ENCODE data around the gene DDX6.
"Not testable (repeated sequence)": the region's sequence is repeated elsewhere in the genome, so short reads cannot be mapped to it uniquely, and the experiment has no call there.

Gene DDX6

GRCh38 chr11:118715245-118715831, 75.6 kb downstream of the DDX6 start:
- ATAC-seq (ENCODE audit: low read depth), result no peak
- Histone ChIP-seq H3K9me3 (ENCODE audit: severe bottlenecking) (no peaks in the 10 kb centered on the region), H3K27me3 (ENCODE audit: insufficient read depth, poor library complexity, severe bottlenecking) (no peaks in the 10 kb centered on the region), H3K27ac (ENCODE audit: poor library complexity, severe bottlenecking) (no peak overlapping the region), H3K4me3 (ENCODE audit: severe bottlenecking) (no peak overlapping the region), H3K36me3 (ENCODE audit: low read depth) (no peaks in the 10 kb centered on the region), H3K4me1 (ENCODE audit: insufficient read depth, poor library complexity, severe bottlenecking) (peaks cover 16% of the 10 kb centered on the region)
- no peak for DNase-seq (ENCODE audit: low spot score)
- no peak for TF ChIP-seq CTCF (IDR thresholded peaks at IDR 0.05; ENCODE audit: poor library complexity, severe bottlenecking)

- no peak for TF ChIP-seq CTCF (IDR thresholded peaks at IDR 0.05; ENCODE audit: poor library complexity, severe bottlenecking)
- no peaks in the 10 kb centered on the region for H3K9me3 ChIP-seq (ENCODE audit: severe bottlenecking)
- no peak overlapping the region for H3K4me3 ChIP-seq (ENCODE audit: severe bottlenecking)
- no peaks in the 10 kb centered on the region for H3K27me3 ChIP-seq (ENCODE audit: insufficient read depth, poor library complexity, severe bottlenecking)
- H3K27ac ChIP-seq (ENCODE audit: poor library complexity, severe bottlenecking), result no peak overlapping the region
- ATAC-seq (ENCODE audit: low read depth) (no peak), DNase-seq (ENCODE audit: low spot score) (no peak)
- H3K36me3 ChIP-seq (ENCODE audit: low read depth), result no peaks in the 10 kb centered on the region
- H3K4me1 ChIP-seq (ENCODE audit: insufficient read depth, poor library complexity, severe bottlenecking), result peaks cover 16% of the 10 kb centered on the region
Measured at GRCh38 chr11:118714816-118715215, 76.1 kb downstream of the DDX6 start.

GRCh38 chr11:118714416-118714815, 76.5 kb downstream of the DDX6 start:
- not testable (repeated sequence) for ATAC-seq (ENCODE audit: low read depth)

GRCh38 chr11:118708296-118708695, 82.7 kb downstream of the DDX6 start:
- ATAC-seq (ENCODE audit: low read depth) (no peak), DNase-seq (ENCODE audit: low spot score) (no peak)
- Histone ChIP-seq H3K9me3 (ENCODE audit: severe bottlenecking) (no peaks in the 10 kb centered on the region), H3K27ac (ENCODE audit: poor library complexity, severe bottlenecking) (no peak overlapping the region), H3K36me3 (ENCODE audit: low read depth) (no peaks in the 10 kb centered on the region), H3K27me3 (ENCODE audit: insufficient read depth, poor library complexity, severe bottlenecking) (no peaks in the 10 kb centered on the region), H3K4me3 (ENCODE audit: severe bottlenecking) (no peak overlapping the region), H3K4me1 (ENCODE audit: insufficient read depth, poor library complexity, severe bottlenecking) (no peaks in the 10 kb centered on the region)
- TF ChIP-seq CTCF (IDR thresholded peaks at IDR 0.05; ENCODE audit: poor library complexity, severe bottlenecking), result no peak

More at GRCh38 chr11:118714416-118714815, 76.5 kb downstream of the DDX6 start:
- H3K27me3 ChIP-seq (ENCODE audit: insufficient read depth, poor library complexity, severe bottlenecking); DNase-seq (ENCODE audit: low spot score); H3K36me3 ChIP-seq (ENCODE audit: low read depth); H3K9me3 ChIP-seq (ENCODE audit: severe bottlenecking); H3K4me3 ChIP-seq (ENCODE audit: severe bottlenecking); H3K27ac ChIP-seq (ENCODE audit: poor library complexity, severe bottlenecking): not testable (repeated sequence)
- peaks cover 16% of the 10 kb centered on the region for H3K4me1 ChIP-seq (ENCODE audit: insufficient read depth, poor library complexity, severe bottlenecking)

GRCh38 chr11:118706546-118706825, 84.5 kb downstream of the DDX6 start:
- ATAC-seq (ENCODE audit: low read depth) (no peak), DNase-seq (ENCODE audit: low spot score) (no peak)
- Histone ChIP-seq H3K4me3 (ENCODE audit: severe bottlenecking) (no peak overlapping the region), H3K9me3 (ENCODE audit: severe bottlenecking) (no peaks in the 10 kb centered on the region), H3K27ac (ENCODE audit: poor library complexity, severe bottlenecking) (no peak overlapping the region), H3K4me1 (ENCODE audit: insufficient read depth, poor library complexity, severe bottlenecking) (no peaks in the 10 kb centered on the region), H3K27me3 (ENCODE audit: insufficient read depth, poor library complexity, severe bottlenecking) (no peaks in the 10 kb centered on the region), H3K36me3 (ENCODE audit: low read depth) (no peaks in the 10 kb centered on the region)
- TF ChIP-seq CTCF (IDR thresholded peaks at IDR 0.05; ENCODE audit: poor library complexity, severe bottlenecking), result no peak
